ENCODE measurements around the gene CHCT1. TPM values are rescaled to one million over a fixed set of nuclear protein-coding genes. Genes with fewer than 3 reads are reported as not detected.
"Not testable (repeated sequence)": the region's sequence is repeated elsewhere in the genome, so short reads cannot be mapped to it uniquely, and the experiment has no call there.

Gene CHCT1
- total RNA-seq, result not detected

GRCh38 chr17:60422162-60422665 lies at the start of gene CHCT1:
Gene CHCT1 (plus strand): TSS chr17:60422489. CDS start chr17:60422593, 104 bp downstream.
- DNase-seq (ENCODE audit: low spot score) (no peak), ATAC-seq (peak; percentile 19)
- intact Hi-C loops (cut with DNase I), result no loop called here

DNA sequence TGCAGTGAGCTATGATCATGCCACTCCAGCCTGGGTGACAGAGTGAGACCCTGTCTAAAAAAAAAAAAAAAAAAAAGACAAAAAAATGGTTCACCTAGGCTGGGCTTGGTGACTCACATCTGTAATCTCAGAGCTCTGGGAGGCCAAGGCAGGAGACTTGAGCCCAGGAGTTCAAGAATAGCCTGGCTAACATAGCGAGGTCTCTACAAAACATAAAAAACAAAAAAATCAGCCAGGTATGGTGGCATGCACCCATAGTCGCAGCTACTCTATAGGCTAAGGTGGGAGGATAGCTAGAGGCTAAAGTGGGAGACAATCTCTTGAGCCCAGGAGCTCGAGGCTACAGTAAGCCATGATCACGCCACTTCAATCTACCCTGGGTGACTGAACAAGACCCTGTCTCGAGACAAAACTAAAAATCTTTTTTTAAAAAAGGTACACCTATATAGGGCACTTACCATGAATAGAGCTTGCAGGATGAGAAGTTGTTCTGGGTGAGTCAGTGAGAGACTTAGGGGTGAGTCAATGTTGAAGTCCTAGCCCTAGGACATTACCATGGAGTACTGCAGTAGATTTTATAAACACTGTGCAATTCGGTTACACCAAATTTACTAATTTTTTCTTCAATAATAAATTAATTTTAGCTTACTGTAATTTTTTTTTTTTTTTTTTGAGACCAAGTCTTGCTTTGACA lies 49.4 kb upstream of the CHCT1 start:
- intact Hi-C loops (cut with DNase I), result no loop called here
- ATAC-seq, result no peak
- DNase-seq (ENCODE audit: low spot score), result no peak

DNA sequence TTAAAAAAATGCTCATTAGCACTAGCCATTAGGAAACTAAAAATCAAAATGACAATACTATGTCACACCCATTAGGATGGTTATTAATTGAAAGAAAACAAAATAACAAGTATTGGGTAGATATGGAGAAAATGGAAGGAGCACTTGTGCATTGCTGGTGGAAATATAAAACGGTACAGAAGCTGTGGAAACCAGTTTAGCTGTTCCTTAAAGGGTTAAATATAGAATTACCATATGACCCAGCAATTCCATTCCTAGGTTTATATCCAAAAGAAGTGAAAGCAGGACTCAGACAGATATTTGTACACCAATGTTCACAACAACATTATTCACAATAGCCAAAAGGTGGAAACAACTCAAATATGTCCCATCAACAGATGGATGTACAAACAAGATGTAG lies 44.1 kb upstream of the CHCT1 start:
- DNase-seq (ENCODE audit: low spot score); ATAC-seq; intact Hi-C loops (cut with DNase I): not testable (repeated sequence)

DNA sequence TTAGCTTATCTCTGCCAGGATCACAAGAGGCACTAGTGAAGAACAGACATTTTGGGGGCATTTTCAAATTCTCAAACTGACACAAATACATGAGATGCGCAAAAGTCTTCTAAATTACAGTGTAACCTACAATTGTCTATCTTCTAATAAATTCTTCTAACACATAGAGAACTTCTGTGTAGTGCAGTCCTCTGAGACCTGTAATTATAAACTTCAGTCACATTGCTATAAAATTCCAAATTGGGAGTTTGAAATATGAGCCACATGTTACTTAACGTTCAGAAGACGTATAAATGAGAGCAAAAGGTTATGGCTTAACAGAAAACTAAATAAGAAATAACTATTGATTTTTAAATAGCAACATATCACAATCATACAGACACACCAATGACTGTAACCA lies 42.8 kb upstream of the CHCT1 start:
- DNase-seq (ENCODE audit: low spot score); intact Hi-C loops (cut with DNase I); ATAC-seq: not testable (repeated sequence)

DNA sequence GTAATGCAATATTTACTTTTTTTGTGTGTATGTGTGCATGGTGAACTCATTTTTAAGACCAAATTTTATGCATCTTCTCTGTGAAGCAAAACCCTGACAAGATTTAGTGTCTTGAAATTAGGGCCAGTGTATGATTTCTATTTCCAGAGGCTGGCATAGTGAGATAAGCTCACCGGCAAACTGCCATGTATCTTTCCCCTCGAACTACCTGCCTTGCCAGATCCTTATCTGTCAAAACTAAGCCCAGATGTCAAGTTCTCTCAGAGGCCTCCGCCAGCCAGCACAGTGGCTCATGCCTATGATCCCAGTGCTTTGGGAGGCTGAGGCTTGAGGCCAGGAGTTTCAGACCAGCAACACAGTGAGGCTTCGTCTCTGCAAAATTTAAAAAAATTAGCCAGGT lies 40.3 kb upstream of the CHCT1 start:
- ATAC-seq, result no peak
- no peak for DNase-seq (ENCODE audit: low spot score)
- intact Hi-C loops (cut with DNase I), result no loop called here

GRCh38 chr17:60383379-60383778 lies 38.9 kb upstream of the CHCT1 start:
- intact Hi-C loops (cut with DNase I), result no loop called here
- DNase-seq (ENCODE audit: low spot score) (no peak), ATAC-seq (no peak)

GRCh38 chr17:60384921-60385320 lies 37.4 kb upstream of the CHCT1 start:
- ATAC-seq; DNase-seq (ENCODE audit: low spot score); intact Hi-C loops (cut with DNase I): not testable (repeated sequence)

GRCh38 chr17:60386147-60387058 lies 35.9 kb upstream of the CHCT1 start:
- intact Hi-C loops (cut with DNase I), result no loop called here
- ATAC-seq (no peak), DNase-seq (ENCODE audit: low spot score) (no peak)

GRCh38 chr17:60387666-60388065 lies 34.6 kb upstream of the CHCT1 start:
- DNase-seq (ENCODE audit: low spot score) (no peak), ATAC-seq (no peak)
- intact Hi-C loops (cut with DNase I), result no loop called here

DNA sequence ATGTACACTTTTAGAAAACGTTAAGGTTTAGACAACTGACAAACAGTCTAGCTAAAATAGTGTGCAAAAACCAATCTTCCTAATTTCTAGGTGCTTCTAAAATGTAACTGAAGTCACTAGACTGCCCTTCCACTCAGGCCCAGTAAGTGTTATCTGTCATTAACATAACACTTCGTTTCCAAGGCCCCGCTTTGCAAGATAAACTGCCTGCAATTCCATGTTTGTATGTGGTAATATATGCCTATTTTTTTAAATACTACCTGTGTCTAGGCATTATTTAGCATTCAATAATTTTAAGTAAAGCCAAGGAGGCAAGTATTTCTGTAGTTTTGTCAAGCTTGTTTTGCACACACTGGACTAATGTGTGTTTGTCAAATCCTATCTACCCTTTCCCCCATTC lies 33.5 kb upstream of the CHCT1 start:
- intact Hi-C loops (cut with DNase I), result no loop called here
- DNase-seq (ENCODE audit: low spot score) (no peak), ATAC-seq (no peak)

DNA sequence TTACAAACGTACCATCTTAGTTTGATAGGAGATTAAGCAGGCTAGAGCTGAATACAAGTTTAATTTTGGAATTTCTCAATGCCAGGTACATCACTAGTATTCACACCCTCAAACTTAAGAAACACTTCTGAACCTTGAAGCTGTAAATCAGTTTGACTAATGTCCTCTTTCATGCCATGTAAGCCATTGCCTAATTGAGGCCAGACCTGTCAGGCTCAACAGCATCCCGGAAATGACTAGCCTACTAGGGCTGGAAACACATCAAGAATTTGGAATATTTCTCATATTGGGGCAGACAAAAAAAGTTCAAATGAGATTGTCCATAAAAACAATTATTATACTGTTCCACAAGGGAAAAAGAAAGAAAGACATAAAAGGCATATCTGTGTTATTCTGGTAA lies 32.1 kb upstream of the CHCT1 start:
- DNase-seq (ENCODE audit: low spot score) (no peak), ATAC-seq (no peak)
- intact Hi-C loops (cut with DNase I), result no loop called here

- ATAC-seq (peak; percentile 0), DNase-seq (ENCODE audit: low spot score) (no peak)
- intact Hi-C loops (cut with DNase I), result no loop called here
Observed at GRCh38 chr17:60390925-60391470, 31.3 kb upstream of the CHCT1 start.

- ATAC-seq, result peak; percentile 64
Observed at GRCh38 chr17:60391471-60392041, 30.7 kb upstream of the CHCT1 start.

GRCh38 chr17:60392042-60392844 lies 30.0 kb upstream of the CHCT1 start, which contains the start of gene USP32:
Gene USP32 (minus strand): TSS chr17:60392133. CDS start chr17:60391939, 194 bp downstream.
- peak; percentile 98 for ATAC-seq
- intact Hi-C loops (cut with DNase I), result no loop called here
- peak; percentile 100 for DNase-seq (ENCODE audit: low spot score)

More at GRCh38 chr17:60391471-60392041, 30.7 kb upstream of the CHCT1 start:
- intact Hi-C loops (cut with DNase I), result no loop called here
- DNase-seq (ENCODE audit: low spot score), result no peak

GRCh38 chr17:60392845-60393702 lies 29.2 kb upstream of the CHCT1 start:
- intact Hi-C loops (cut with DNase I), result no loop called here
- ATAC-seq (no peak), DNase-seq (ENCODE audit: low spot score) (peak; percentile 61)

DNA sequence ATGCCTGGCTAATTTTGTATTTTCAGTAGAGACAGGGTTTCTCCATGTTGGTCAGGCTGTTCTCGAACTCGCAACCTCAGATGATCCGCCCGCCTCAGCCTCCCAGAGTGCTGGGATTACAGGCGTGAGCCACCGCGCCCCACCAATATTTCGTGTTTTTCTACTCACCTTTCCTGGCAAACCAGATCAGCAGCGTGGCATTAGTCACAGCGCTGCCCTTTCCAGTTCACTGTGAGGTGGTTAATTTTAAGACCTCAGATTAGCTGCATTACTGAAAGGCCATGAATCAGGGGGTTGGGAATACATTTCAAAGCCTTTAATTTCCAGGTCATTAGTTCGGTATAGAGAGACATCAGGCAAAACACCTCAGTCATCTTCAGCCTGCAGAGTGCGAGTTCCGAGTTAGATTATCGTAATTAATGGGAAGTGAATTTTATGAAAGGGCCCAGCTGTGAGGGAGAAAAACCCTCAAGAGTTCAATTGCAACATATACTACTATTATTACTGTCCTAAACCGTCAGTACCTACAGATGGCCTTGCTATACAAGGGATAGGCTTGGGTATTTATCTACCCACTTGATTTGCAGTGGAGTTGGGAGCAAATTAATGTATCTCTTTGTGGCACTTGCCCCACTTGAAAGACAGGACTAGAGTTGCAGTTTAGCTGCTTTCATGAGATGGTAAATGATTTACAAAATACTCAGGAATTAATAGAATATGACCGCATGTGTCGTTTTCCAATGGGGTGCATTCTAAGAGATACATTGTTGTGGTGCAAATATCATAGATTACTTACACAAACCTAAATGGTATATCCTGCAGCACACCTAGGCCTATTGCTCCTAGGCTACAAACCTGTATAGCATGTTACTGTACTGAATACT lies 28.2 kb upstream of the CHCT1 start:
- DNase-seq (ENCODE audit: low spot score) (no peak), ATAC-seq (no peak)
- intact Hi-C loops (cut with DNase I), result no loop called here
